Ovary (tissue), 9 donors: ENCODE data around the gene GAL3ST2. TPM values are rescaled to one million over a fixed set of nuclear protein-coding genes. Genes with fewer than 3 reads are reported as not detected.

Experiments
- DNase-seq, 5 donors: peaks; one replicate each; pipeline ENCODE4 v3.0.0-alpha.2; 2019 to 2020
- H3K27ac ChIP-seq, 2 donors: fragments of 200-600 bp; one replicate each; pipeline versions ENCODE4 v1.5.1 to v1.8.0; 2019 to 2022
- H3K27me3 ChIP-seq: fragments of 200-600 bp; one replicate; pipeline ENCODE4 v1.8.0; 2022
- H3K36me3 ChIP-seq: fragments of 200-600 bp; sonication (generic); one replicate; pipeline ENCODE4 v1.5.1; 2019
- H3K4me1 ChIP-seq: one replicate; pipeline ENCODE4 v1.8.1; 2013; ENCODE audit warnings: mild to moderate bottlenecking, moderate library complexity; ENCODE audit not compliant: insufficient read depth
- H3K4me3 ChIP-seq: fragments of 200-600 bp; sonication (generic); one replicate; pipeline ENCODE4 v1.5.1; 2017
- H3K9me3 ChIP-seq, 2 donors: fragments of 200-600 bp in 1 of 2; sonication (generic) in 1 of 2; one replicate each; pipeline versions ENCODE4 v1.5.1 to v1.8.1; 2013 to 2019; ENCODE audit warnings: mild to moderate bottlenecking in 1 of 2, moderate library complexity in 1 of 2
- CTCF ChIP-seq, 3 donors: fragments of 450-650 bp in 2 of 3; fragments of 200-600 bp in 1 of 3; IDR thresholded peaks; one replicate each; pipeline versions ENCODE4 v1.5.1 to v1.8.0; 2016 to 2022; ENCODE audit warnings: antibody characterized with exemption in 3 of 3, mild to moderate bottlenecking in 1 of 3
- EP300 ChIP-seq: sonication (generic); formaldehyde crosslinking; IDR thresholded peaks from one replicate; pipeline ENCODE4 v1.6.1; 2017; ENCODE audit warnings: antibody characterized with exemption
- POLR2A ChIP-seq: fragments of 450-650 bp; IDR thresholded peaks from one replicate; pipeline ENCODE4 v1.6.1; 2017; ENCODE audit warnings: antibody characterized with exemption, mild to moderate bottlenecking, moderate library complexity
- WGBS, 3 donors: extraction: QIAGEN DNeasy Blood & Tissue Kit in 1 of 3; methylation state at CpG; one replicate each; pipeline versions ENCODE4 v1.1.5 to v1.1.7; 2013 to 2017; 5-methylcytosine and 5-hydroxymethylcytosine counted together
- intact Hi-C, 4 donors: fragments of 100-400 bp; cut with DNase I; formaldehyde crosslinking; loops; one replicate each; pipeline versions ENCODE4 v1.11.0 to v1.15.1; 2022 to 2023
- polyA plus RNA-seq, 2 donors: library from polyadenylated mRNA; stranded (reverse); fragments of 200-250 nt in 1 of 2; fragments of 350-450 nt in 1 of 2; fragmentation: Illumina TruSeq in 1 of 2; extraction: RNeasy Lipid Tissue Mini Kit (QIAGEN cat#74804) in 1 of 2; gene quantifications; one replicate each; pipeline ENCODE4 v1.2.3, GENCODE V29; 2013 to 2014
- total RNA-seq, 7 donors: library from RNA; depleted of rRNA in 2 of 7; stranded (reverse); fragments of >200 nt in 2 of 7; fragmentation: NEBNext Ultra II Directional in 3 of 7; extraction: Animal tissue kit (Norgen Biotek cat#: 25700) in 3 of 7; gene quantifications; one replicate each; pipeline versions ENCODE4 v1.1.0 to v1.2.4, GENCODE V29; 2016 to 2023
- donor health status: DM: no; HTN: no; CAD: no; lungs with moderate emphysema.
- donor health status: DM: no; HTN: no; CAD: no.
- donor health status: Bipolar disorder and iron deficiency.
- donor health status: DM: yes; HTN: yes; CAD: no.
- donor health status: DM: no; HTN: no; CAD: no.
- donor health status: DM: yes; HTN: yes; CAD: no.

Gene GAL3ST2
- total and polyA plus RNA-seq, 9 donors, result 0.05 to 4.3 (median 0.57) TPM; not detected in 3

GRCh38 chr2:241734467-241735208 is 42.0 kb upstream of the GAL3ST2 start, which contains the start of gene D2HGDH:
Gene D2HGDH (plus strand): TSS chr2:241734630. CDS start chr2:241735225, 595 bp downstream.
- H3K27ac ChIP-seq, result peak within 1 kb of the TSS; percentile 16 to 77
- DNase-seq, result peak; percentile 94 to 97 (median 96)
- intact Hi-C loops, result loop anchor here in 3 of 4 donors (2.0 to 10.0 kb wide), 3 partner anchors 34 to 143 kb away; no protein-coding TSS in a partner anchor
- no peaks in the 10 kb centered on the region for H3K27me3 ChIP-seq
- no peaks in the 10 kb centered on the region for H3K9me3 ChIP-seq
- peak within 1 kb of the TSS; percentile 68 for H3K4me3 ChIP-seq
- TF ChIP-seq POLR2A (peak; percentile 67), EP300 (no peak), CTCF (IDR thresholded peaks at IDR 0.05) (no peak)
- no peaks in the 10 kb centered on the region for H3K36me3 ChIP-seq
- 1% methylated on average over 30 to 98 of the region's 98 CpGs for WGBS, 3 donors
- H3K4me1 ChIP-seq, result peaks cover 6% of the 10 kb centered on the region

- H3K36me3 ChIP-seq, result no peaks in the 10 kb centered on the region
- no peak overlapping the region for H3K27ac ChIP-seq
- intact Hi-C loops, result loop anchor here in 3 of 4 donors (5.0 to 10.0 kb wide), 2 partner anchors 139 to 141 kb away; no protein-coding TSS in a partner anchor
- TF ChIP-seq CTCF (IDR thresholded peaks at IDR 0.05) (no peak), POLR2A (no peak), EP300 (no peak)
- no peaks in the 10 kb centered on the region for H3K9me3 ChIP-seq
- H3K4me3 ChIP-seq, result no peak overlapping the region
- 73 to 86% (median 83%) methylated on average over 3 of the region's 3 CpGs for WGBS, 3 donors
- H3K4me1 ChIP-seq, result peaks cover 6% of the 10 kb centered on the region
- H3K27me3 ChIP-seq, result no peaks in the 10 kb centered on the region
- no peak for DNase-seq
These were observed 40.5 kb upstream of the GAL3ST2 start for GRCh38 chr2:241736111-241736510.

GRCh38 chr2:241738040-241738686 is 38.5 kb upstream of the GAL3ST2 start:
- Histone ChIP-seq H3K36me3 (no peaks in the 10 kb centered on the region), H3K27ac (no peak overlapping the region), H3K9me3 (no peaks in the 10 kb centered on the region), H3K4me3 (no peak overlapping the region), H3K4me1 (peaks cover 6% of the 10 kb centered on the region), H3K27me3 (no peaks in the 10 kb centered on the region)
- intact Hi-C loops, result loop anchor here in 3 of 4 donors (5.0 to 10.0 kb wide), 2 partner anchors 137 to 139 kb away; no protein-coding TSS in a partner anchor
- TF ChIP-seq CTCF (IDR thresholded peaks at IDR 0.05) (no peak), EP300 (no peak), POLR2A (no peak)
- WGBS, 3 donors, result 91 to 93% (median 93%) methylated on average over 17 of the region's 17 CpGs
- no peak for DNase-seq

GRCh38 chr2:241739177-241739576 is 37.4 kb upstream of the GAL3ST2 start:
- H3K27me3 ChIP-seq, result no peaks in the 10 kb centered on the region
- TF ChIP-seq POLR2A (no peak), EP300 (no peak), CTCF (IDR thresholded peaks at IDR 0.05) (no peak)
- H3K4me1 ChIP-seq, result peaks cover 3% of the 10 kb centered on the region
- intact Hi-C loops, result loop anchor here in 3 of 4 donors (5.0 to 10.0 kb wide), 2 partner anchors 136 to 138 kb away; no protein-coding TSS in a partner anchor
- no peaks in the 10 kb centered on the region for H3K36me3 ChIP-seq
- no peak overlapping the region for H3K27ac ChIP-seq
- H3K9me3 ChIP-seq, result no peaks in the 10 kb centered on the region
- 89 to 92% (median 90%) methylated on average over 15 of the region's 15 CpGs for WGBS, 3 donors
- no peak for DNase-seq
- H3K4me3 ChIP-seq, result no peak overlapping the region
